LNCAP (cell line): ENCODE data around the gene PFN4.

Source experiments
- CTCF ChIP-seq: fragments of 450-650 bp; IDR thresholded peaks from 2 replicates; pipeline ENCODE4 v1.5.1; 2017; ENCODE audit warnings: mild to moderate bottlenecking

The PFN4 gene

GRCh38 chr2:24110660-24111303 is 12.4 kb downstream of the PFN4 start:
- TF ChIP-seq CTCF, result no peak

- TF ChIP-seq CTCF, result no peak
Observed at GRCh38 chr2:24107336-24107735, 15.8 kb downstream of the PFN4 start.

GRCh38 chr2:24106786-24107185 is 16.3 kb downstream of the PFN4 start:
- no peak for TF ChIP-seq CTCF

GRCh38 chr2:24105816-24106215 is 17.3 kb downstream of the PFN4 start:
- no peak for TF ChIP-seq CTCF

GRCh38 chr2:24104906-24105305 is 18.2 kb downstream of the PFN4 start:
- no peak for TF ChIP-seq CTCF

- TF ChIP-seq CTCF, result no peak
Observed at GRCh38 chr2:24104110-24104650, 19.0 kb downstream of the PFN4 start.

- no peak for TF ChIP-seq CTCF
Observed at GRCh38 chr2:24102677-24103076, 20.5 kb downstream of the PFN4 start.

- TF ChIP-seq CTCF, result no peak
Observed at GRCh38 chr2:24101992-24102391, 21.1 kb downstream of the PFN4 start.
